ENCODE data around the gene PRPF40B.

DNA sequence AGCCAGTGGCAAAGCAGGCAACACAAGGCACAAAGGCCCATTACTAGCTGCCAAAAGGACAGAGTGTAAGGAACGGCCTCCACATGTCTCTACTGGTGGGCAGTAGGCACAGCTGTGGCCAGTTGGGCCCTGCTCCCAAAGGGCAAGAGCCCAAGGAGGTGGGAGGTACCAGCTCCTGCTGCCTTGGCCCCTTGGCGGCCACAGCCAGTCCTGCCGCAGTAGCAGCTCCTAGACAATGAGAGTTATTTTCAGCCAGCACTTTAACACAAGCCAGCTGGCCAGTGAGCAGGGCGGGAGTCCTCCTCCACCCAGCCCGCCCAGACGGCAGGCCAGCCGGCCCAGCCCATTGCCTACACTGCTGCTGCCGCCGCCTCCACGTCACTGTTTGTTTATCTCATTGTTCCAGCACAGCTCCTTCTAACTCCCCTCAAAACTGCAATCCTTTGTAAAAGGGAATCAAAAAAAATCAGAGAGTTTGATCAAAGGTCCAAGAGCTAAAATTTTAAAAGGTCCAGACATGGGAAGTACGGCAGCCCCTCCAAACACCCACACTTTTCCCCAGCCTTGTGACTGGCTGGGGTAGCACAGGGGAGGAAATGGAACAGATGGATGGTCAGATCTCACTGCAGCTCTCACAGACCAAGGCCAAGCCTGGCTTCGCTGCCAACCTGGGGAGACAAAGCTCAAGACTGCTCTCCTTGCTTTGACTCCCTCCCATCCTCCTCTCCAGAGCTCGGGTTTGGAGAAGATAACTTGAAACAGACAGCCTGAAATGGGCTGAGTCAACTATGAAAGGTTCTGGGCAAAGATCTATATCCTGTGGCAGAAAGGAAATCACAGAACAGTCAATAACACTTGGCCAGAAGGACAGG is 50.3 kb downstream of the PRPF40B start:
- TF ChIP-seq, protein P1, sequence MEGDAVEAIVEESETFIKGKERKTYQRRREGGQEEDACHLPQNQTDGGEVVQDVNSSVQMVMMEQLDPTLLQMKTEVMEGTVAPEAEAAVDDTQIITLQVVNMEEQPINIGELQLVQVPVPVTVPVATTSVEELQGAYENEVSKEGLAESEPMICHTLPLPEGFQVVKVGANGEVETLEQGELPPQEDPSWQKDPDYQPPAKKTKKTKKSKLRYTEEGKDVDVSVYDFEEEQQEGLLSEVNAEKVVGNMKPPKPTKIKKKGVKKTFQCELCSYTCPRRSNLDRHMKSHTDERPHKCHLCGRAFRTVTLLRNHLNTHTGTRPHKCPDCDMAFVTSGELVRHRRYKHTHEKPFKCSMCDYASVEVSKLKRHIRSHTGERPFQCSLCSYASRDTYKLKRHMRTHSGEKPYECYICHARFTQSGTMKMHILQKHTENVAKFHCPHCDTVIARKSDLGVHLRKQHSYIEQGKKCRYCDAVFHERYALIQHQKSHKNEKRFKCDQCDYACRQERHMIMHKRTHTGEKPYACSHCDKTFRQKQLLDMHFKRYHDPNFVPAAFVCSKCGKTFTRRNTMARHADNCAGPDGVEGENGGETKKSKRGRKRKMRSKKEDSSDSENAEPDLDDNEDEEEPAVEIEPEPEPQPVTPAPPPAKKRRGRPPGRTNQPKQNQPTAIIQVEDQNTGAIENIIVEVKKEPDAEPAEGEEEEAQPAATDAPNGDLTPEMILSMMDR (IDR thresholded peaks at IDR 0.05) = peak; percentile 28 to 65 (median 64)
- TF ChIP-seq POLR2A (IDR thresholded peaks at IDR 0.05) = peak; percentile 43

All from testis (tissue), 2 donors.